KMS-11 (cell line): ENCODE data around the gene GALNT10.

Experiments
- H2AFZ ChIP-seq: fragments of 200-600 bp; sonication (generic); 2 replicates; pipeline ENCODE4 v1.6.1; 2016; ENCODE audit warnings: antibody characterized with exemption, mixed run types, low read depth
- H3K27ac ChIP-seq: fragments of 200-600 bp; sonication (generic); 2 replicates; pipeline ENCODE4 v1.6.1; 2016; ENCODE audit warnings: mild to moderate bottlenecking, mixed run types
- H3K27me3 ChIP-seq: fragments of 200-600 bp; sonication (generic); 2 replicates; pipeline ENCODE4 v1.6.1; 2017; ENCODE audit warnings: mild to moderate bottlenecking, low read depth, mixed run types, moderate library complexity; ENCODE audit not compliant: insufficient read depth
- H3K36me3 ChIP-seq: fragments of 200-600 bp; sonication (generic); 2 replicates; pipeline ENCODE4 v1.6.1; 2017; ENCODE audit warnings: mild to moderate bottlenecking, mixed run types; ENCODE audit not compliant: insufficient read depth
- H3K4me1 ChIP-seq: fragments of 200-600 bp; sonication (generic); 2 replicates; pipeline ENCODE4 v1.6.1; 2016; ENCODE audit warnings: mild to moderate bottlenecking, low read depth, mixed run types; ENCODE audit not compliant: poor library complexity, severe bottlenecking
- H3K4me2 ChIP-seq: fragments of 200-600 bp; sonication (generic); 2 replicates; pipeline ENCODE4 v1.7.0; 2016; ENCODE audit warnings: mild to moderate bottlenecking, mixed run types
- H3K4me3 ChIP-seq: fragments of 200-600 bp; sonication (generic); IDR thresholded peaks from 2 replicates; pipeline ENCODE4 v1.6.1; 2017; ENCODE audit warnings: low read depth, low read length, mixed read lengths; ENCODE audit not compliant: insufficient read depth
- H3K79me2 ChIP-seq: fragments of 200-600 bp; sonication (generic); 2 replicates; pipeline ENCODE4 v1.6.1; 2016; ENCODE audit warnings: low read depth, mixed run types; ENCODE audit not compliant: insufficient read depth
- H3K9ac ChIP-seq: fragments of 200-600 bp; sonication (generic); 2 replicates; pipeline ENCODE4 v1.6.1; 2016; ENCODE audit warnings: mild to moderate bottlenecking, mixed run types
- H4K20me1 ChIP-seq: fragments of 200-600 bp; sonication (generic); 2 replicates; pipeline ENCODE4 v1.6.1; 2016; ENCODE audit warnings: mild to moderate bottlenecking, mixed run types; ENCODE audit not compliant: insufficient read depth
- TF ChIP-seq, protein P1 (sequence below): fragments of 200-600 bp; sonication (generic); conservative IDR thresholded peaks from 2 replicates; pipeline ENCODE4 v1.6.1; 2017; ENCODE audit warnings: low read depth, mild to moderate bottlenecking, antibody characterized with exemption, low read length, moderate library complexity, mixed read lengths

The GALNT10 gene

GRCh38 chr5:154390746-154391359, 200.3 kb downstream of the GALNT10 start:
- no peak overlapping the region for H3K4me3 ChIP-seq
- TF ChIP-seq, protein P1, sequence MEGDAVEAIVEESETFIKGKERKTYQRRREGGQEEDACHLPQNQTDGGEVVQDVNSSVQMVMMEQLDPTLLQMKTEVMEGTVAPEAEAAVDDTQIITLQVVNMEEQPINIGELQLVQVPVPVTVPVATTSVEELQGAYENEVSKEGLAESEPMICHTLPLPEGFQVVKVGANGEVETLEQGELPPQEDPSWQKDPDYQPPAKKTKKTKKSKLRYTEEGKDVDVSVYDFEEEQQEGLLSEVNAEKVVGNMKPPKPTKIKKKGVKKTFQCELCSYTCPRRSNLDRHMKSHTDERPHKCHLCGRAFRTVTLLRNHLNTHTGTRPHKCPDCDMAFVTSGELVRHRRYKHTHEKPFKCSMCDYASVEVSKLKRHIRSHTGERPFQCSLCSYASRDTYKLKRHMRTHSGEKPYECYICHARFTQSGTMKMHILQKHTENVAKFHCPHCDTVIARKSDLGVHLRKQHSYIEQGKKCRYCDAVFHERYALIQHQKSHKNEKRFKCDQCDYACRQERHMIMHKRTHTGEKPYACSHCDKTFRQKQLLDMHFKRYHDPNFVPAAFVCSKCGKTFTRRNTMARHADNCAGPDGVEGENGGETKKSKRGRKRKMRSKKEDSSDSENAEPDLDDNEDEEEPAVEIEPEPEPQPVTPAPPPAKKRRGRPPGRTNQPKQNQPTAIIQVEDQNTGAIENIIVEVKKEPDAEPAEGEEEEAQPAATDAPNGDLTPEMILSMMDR = no peak

GRCh38 chr5:154391788-154392187, 201.3 kb downstream of the GALNT10 start:
- Histone ChIP-seq H2AFZ (no peak overlapping the region), H3K36me3 (no peaks in the 10 kb centered on the region), H3K27ac (no peak overlapping the region), H3K79me2 (no peaks in the 10 kb centered on the region), H3K4me1 (peaks cover 23% of the 10 kb centered on the region), H3K27me3 (no peaks in the 10 kb centered on the region), H4K20me1 (no peaks in the 10 kb centered on the region), H3K4me2 (no peak overlapping the region), H3K4me3 (no peak overlapping the region), H3K9ac (no peak overlapping the region)
- TF ChIP-seq, protein P1 = no peak

More at GRCh38 chr5:154390746-154391359, 200.3 kb downstream of the GALNT10 start:
- Histone ChIP-seq H3K79me2 (no peaks in the 10 kb centered on the region), H3K4me1 (peaks cover 15% of the 10 kb centered on the region), H3K4me2 (no peak overlapping the region), H3K9ac (no peak overlapping the region), H3K36me3 (no peaks in the 10 kb centered on the region), H4K20me1 (no peaks in the 10 kb centered on the region), H3K27ac (no peak overlapping the region), H3K27me3 (no peaks in the 10 kb centered on the region), H2AFZ (no peak overlapping the region)

DNA sequence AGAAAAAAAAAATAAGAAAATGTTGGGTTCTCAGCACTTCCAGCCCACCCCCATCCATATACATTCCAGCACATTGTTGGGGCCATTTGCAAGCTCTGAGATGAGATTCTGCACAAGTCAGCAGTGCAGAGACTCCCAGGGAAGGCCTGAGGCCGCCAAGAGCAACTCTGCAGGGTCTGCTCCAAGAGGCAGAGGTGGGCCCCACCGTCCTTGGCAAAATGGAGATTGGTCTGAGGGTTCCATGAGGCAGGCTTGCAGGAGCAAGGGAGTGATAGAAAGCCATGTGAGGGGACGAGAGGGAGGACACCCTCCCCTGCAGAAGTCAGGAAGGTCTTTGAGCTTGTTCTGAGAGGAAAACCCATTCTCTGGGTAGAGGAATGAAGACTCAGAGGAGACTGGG, 203.3 kb downstream of the GALNT10 start:
- Histone ChIP-seq H3K4me3 (no peak overlapping the region), H3K4me1 (peaks cover 23% of the 10 kb centered on the region), H3K27ac (no peak overlapping the region), H3K79me2 (no peaks in the 10 kb centered on the region), H3K9ac (no peak overlapping the region), H2AFZ (no peak overlapping the region), H4K20me1 (no peaks in the 10 kb centered on the region), H3K36me3 (no peaks in the 10 kb centered on the region), H3K4me2 (no peak overlapping the region), H3K27me3 (no peaks in the 10 kb centered on the region)
- TF ChIP-seq, protein P1 = no peak

GRCh38 chr5:154394307-154394706, 203.8 kb downstream of the GALNT10 start:
- Histone ChIP-seq H3K27me3 (no peaks in the 10 kb centered on the region), H3K4me1 (peaks cover 23% of the 10 kb centered on the region), H3K4me2 (no peak overlapping the region), H3K79me2 (no peaks in the 10 kb centered on the region), H2AFZ (no peak overlapping the region), H3K36me3 (no peaks in the 10 kb centered on the region), H3K4me3 (no peak overlapping the region), H3K27ac (no peak overlapping the region), H3K9ac (no peak overlapping the region), H4K20me1 (no peaks in the 10 kb centered on the region)
- TF ChIP-seq, protein P1 = no peak
